Astrocyte (in vitro differentiated cells and primary cell): ENCODE data around the gene HS3ST1. TPM values are rescaled to one million over a fixed set of nuclear protein-coding genes. Genes with fewer than 3 reads are reported as not detected.

Experiments used
- DNase-seq: peaks from one replicate; pipeline ENCODE4 v3.0.0-alpha.2; 2010; ENCODE audit warnings: low read depth
- FAIRE-seq: peaks from 2 replicates; lab custom pipeline; 2011; peaks lifted over from hg19 to GRCh38; lab: Jason Lieb, UNC
- H2AFZ ChIP-seq: 2 replicates; pipeline ENCODE4 v1.6.0; 2012; ENCODE audit warnings: low read depth, low read length, inconsistent platforms
- H3K27ac ChIP-seq: 2 replicates; pipeline ENCODE4 v1.5.1; 2011; ENCODE audit warnings: low read depth, low read length, inconsistent platforms
- H3K27me3 ChIP-seq: 2 replicates; pipeline ENCODE4 v1.6.0; 2011; ENCODE audit warnings: low read length, inconsistent platforms; ENCODE audit not compliant: insufficient read depth
- H3K36me3 ChIP-seq: 2 replicates; pipeline ENCODE4 v1.5.1; 2011; ENCODE audit warnings: low read length, inconsistent platforms; ENCODE audit not compliant: insufficient read depth
- H3K4me1 ChIP-seq: 2 replicates; pipeline ENCODE4 v1.5.1; 2011; ENCODE audit warnings: low read length, inconsistent platforms; ENCODE audit not compliant: insufficient read depth
- H3K4me2 ChIP-seq: 2 replicates; pipeline ENCODE4 v1.6.0; 2012; ENCODE audit warnings: low read length, inconsistent platforms
- H3K4me3 ChIP-seq: 2 replicates; pipeline ENCODE4 v1.5.1; 2011; ENCODE audit warnings: low read depth, mild to moderate bottlenecking, low read length, inconsistent platforms; ENCODE audit not compliant: insufficient read depth
- H3K79me2 ChIP-seq: 2 replicates; pipeline ENCODE4 v1.6.0; 2012; ENCODE audit warnings: mild to moderate bottlenecking, low read length, inconsistent platforms; ENCODE audit not compliant: insufficient read depth
- H3K9ac ChIP-seq: 2 replicates; pipeline ENCODE4 v1.6.0; 2012; ENCODE audit warnings: mild to moderate bottlenecking, low read length, inconsistent platforms
- H3K9me3 ChIP-seq: 2 replicates; pipeline ENCODE4 v1.5.1; 2012; ENCODE audit warnings: low read depth, mild to moderate bottlenecking, low read length, inconsistent platforms; ENCODE audit not compliant: insufficient read depth
- H4K20me1 ChIP-seq: 2 replicates; pipeline ENCODE4 v1.6.0; 2012; ENCODE audit warnings: low read length, inconsistent platforms; ENCODE audit not compliant: insufficient read depth
- H3K27ac Mint-ChIP-seq: one replicate; pipeline ENCODE4 v1.8.0; 2021; ENCODE audit warnings: mild to moderate bottlenecking, mixed read lengths; ENCODE audit not compliant: unreplicated experiment
- H3K27me3 Mint-ChIP-seq: one replicate; pipeline ENCODE4 v1.8.0; 2021; ENCODE audit warnings: low read depth, mixed read lengths; ENCODE audit not compliant: unreplicated experiment
- H3K36me3 Mint-ChIP-seq: one replicate; pipeline ENCODE4 v1.8.0; 2021; ENCODE audit warnings: low read depth, mixed read lengths; ENCODE audit not compliant: unreplicated experiment
- H3K4me1 Mint-ChIP-seq: one replicate; pipeline ENCODE4 v1.8.0; 2021; ENCODE audit warnings: low read depth, mixed read lengths; ENCODE audit not compliant: unreplicated experiment
- H3K4me3 Mint-ChIP-seq: one replicate; pipeline ENCODE4 v1.8.0; 2021; ENCODE audit warnings: mild to moderate bottlenecking, moderate library complexity, mixed read lengths; ENCODE audit not compliant: unreplicated experiment
- H3K9me3 Mint-ChIP-seq: one replicate; pipeline ENCODE4 v1.8.0; 2021; ENCODE audit warnings: mild to moderate bottlenecking, mixed read lengths; ENCODE audit not compliant: unreplicated experiment
- CTCF ChIP-seq: IDR thresholded peaks from 2 replicates; pipeline ENCODE4 v1.5.1; 2011; ENCODE audit warnings: low read depth, mild to moderate bottlenecking, inconsistent platforms, low read length, moderate library complexity; ENCODE audit not compliant: insufficient read depth
- EZH2 ChIP-seq: IDR thresholded peaks from 2 replicates; pipeline ENCODE4 v1.6.1; 2012; ENCODE audit warnings: mild to moderate bottlenecking, low read length, inconsistent platforms; ENCODE audit not compliant: insufficient read depth
- total RNA-seq: library from RNA; stranded (reverse); gene quantifications from 2 replicates; pipeline ENCODE4 v1.2.1, GENCODE V29; 2021

Gene HS3ST1
- total RNA-seq, 1 donor from 2014 or later = 0.18 TPM

GRCh38 chr4:11436084-11436483 lies 7.4 kb upstream of the HS3ST1 start:
- no peaks in the 10 kb centered on the region for H3K9me3 ChIP-seq
- no peak for FAIRE-seq
- H3K4me3 ChIP-seq = no peak overlapping the region
- no peak overlapping the region for H3K4me2 ChIP-seq
- no peak overlapping the region for H3K27ac ChIP-seq
- no peak overlapping the region for H3K9ac ChIP-seq
- H3K27me3 Mint-ChIP-seq = peaks cover 25% of the 10 kb centered on the region
- H3K4me1 ChIP-seq = no peaks in the 10 kb centered on the region
- no peaks in the 10 kb centered on the region for H3K36me3 Mint-ChIP-seq
- TF ChIP-seq EZH2 = no peak
- TF ChIP-seq CTCF = no peak
- H3K79me2 ChIP-seq = no peaks in the 10 kb centered on the region
- H2AFZ ChIP-seq = no peak overlapping the region
- no peaks in the 10 kb centered on the region for H4K20me1 ChIP-seq
- no peaks in the 10 kb centered on the region for H3K36me3 ChIP-seq
- no peaks in the 10 kb centered on the region for H3K4me1 Mint-ChIP-seq
- no peak for DNase-seq
- no peak overlapping the region for H3K4me3 Mint-ChIP-seq
- no peak overlapping the region for H3K27ac Mint-ChIP-seq
- H3K27me3 ChIP-seq = peaks cover 6% of the 10 kb centered on the region
- peaks cover 2% of the 10 kb centered on the region for H3K9me3 Mint-ChIP-seq

GRCh38 chr4:11435557-11435956 lies 6.9 kb upstream of the HS3ST1 start:
- Histone ChIP-seq H3K9me3 (no peaks in the 10 kb centered on the region), H2AFZ (no peak overlapping the region), H3K9ac (no peak overlapping the region), H3K4me2 (no peak overlapping the region), H3K4me1 (no peaks in the 10 kb centered on the region), H3K27ac (no peak overlapping the region), H4K20me1 (no peaks in the 10 kb centered on the region), H3K36me3 (no peaks in the 10 kb centered on the region), H3K4me3 (no peak overlapping the region), H3K27me3 (peaks cover 6% of the 10 kb centered on the region), H3K79me2 (no peaks in the 10 kb centered on the region)
- no peak for TF ChIP-seq EZH2
- TF ChIP-seq CTCF = no peak
- no peak overlapping the region for H3K4me3 Mint-ChIP-seq
- no peak overlapping the region for H3K27ac Mint-ChIP-seq
- peaks cover 2% of the 10 kb centered on the region for H3K9me3 Mint-ChIP-seq
- FAIRE-seq = no peak
- no peaks in the 10 kb centered on the region for H3K4me1 Mint-ChIP-seq
- peaks cover 29% of the 10 kb centered on the region for H3K27me3 Mint-ChIP-seq
- no peaks in the 10 kb centered on the region for H3K36me3 Mint-ChIP-seq
- DNase-seq = no peak

GRCh38 chr4:11431111-11431510 lies 2.4 kb upstream of the HS3ST1 start:
- FAIRE-seq (no peak), DNase-seq (no peak)
- Mint-ChIP-seq H3K27ac (no peak overlapping the region), H3K4me3 (no peak overlapping the region), H3K4me1 (peaks cover 7% of the 10 kb centered on the region), H3K9me3 (no peaks in the 10 kb centered on the region), H3K27me3 (peaks cover 50% of the 10 kb centered on the region), H3K36me3 (no peaks in the 10 kb centered on the region)
- Histone ChIP-seq H3K4me2 (no peak overlapping the region), H3K9ac (no peak overlapping the region), H4K20me1 (peaks cover 3% of the 10 kb centered on the region), H2AFZ (no peak overlapping the region), H3K27me3 (peaks cover 30% of the 10 kb centered on the region), H3K79me2 (no peaks in the 10 kb centered on the region), H3K4me1 (peaks cover 19% of the 10 kb centered on the region), H3K9me3 (no peaks in the 10 kb centered on the region), H3K27ac (no peak overlapping the region), H3K36me3 (no peaks in the 10 kb centered on the region), H3K4me3 (no peak overlapping the region)
- TF ChIP-seq EZH2 = no peak
- no peak for TF ChIP-seq CTCF
